ENCODE results near the gene D2HGDH. TPM values are rescaled to one million over a fixed set of nuclear protein-coding genes. Genes with fewer than 3 reads are reported as not detected.
A peak's percentile ranks its signal among the peaks of the same experiment; 100 is the strongest.

The D2HGDH gene
- total and polyA plus RNA-seq, 4 donors = 12.2 to 45.3 (median 27.2) TPM

DNA sequence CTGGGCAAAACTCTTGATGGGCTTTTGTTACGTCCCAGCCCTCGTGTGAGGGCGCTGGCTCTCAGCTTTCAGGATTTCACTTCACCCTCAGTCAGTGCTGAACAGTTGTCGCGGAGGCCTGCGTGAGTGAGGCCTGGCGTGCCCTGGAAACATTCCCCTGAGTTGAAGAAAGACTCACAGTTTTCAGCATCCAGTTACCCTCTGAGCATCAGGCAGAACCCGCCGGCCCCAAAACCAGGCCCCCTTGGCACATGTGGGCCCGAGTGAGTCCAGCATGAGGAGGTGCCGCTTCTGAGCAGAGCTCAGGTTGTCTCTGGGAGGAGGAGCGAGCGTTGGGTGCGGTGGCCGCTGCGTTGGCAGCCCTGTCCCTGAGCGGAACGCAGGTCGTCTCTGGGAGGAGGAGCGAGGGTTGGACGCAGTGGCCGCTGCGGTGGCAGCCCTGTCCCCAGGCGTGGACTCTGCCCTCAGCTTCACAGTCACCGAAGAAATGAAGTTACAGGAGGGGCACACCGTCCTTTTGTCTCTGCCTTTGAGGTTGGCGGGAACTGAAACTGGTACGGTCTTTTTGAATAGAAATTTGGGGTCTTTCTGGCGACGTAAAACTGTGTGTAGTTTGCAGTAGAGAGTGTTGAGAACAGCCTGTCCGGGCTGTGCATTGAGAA lies 74.4 kb downstream of the D2HGDH start, which contains the start of gene NEU4:
NEU4 (plus strand) TSS at position 473 of the 662 bp plus-strand sequence. CDS start 5,292 bp downstream, outside the sequence.
- ATAC-seq (ENCODE audit: insufficient read depth, low FRiP score) (no peak), DNase-seq (peak in 2 of 3 donors; percentile 18 to 19)
- Histone ChIP-seq H3K4me1 (ENCODE audit: control insufficient read depth in 5 of 5, insufficient read depth in 5 of 5, low read length in 5 of 5) (peaks cover 0 to 11% (median 3%) of the 10 kb centered on the region in 5 donors), H3K27me3 (ENCODE audit: control insufficient read depth in 3 of 3, insufficient read depth in 3 of 3, low read length in 2 of 3) (peaks cover 0 to 5% (median 0%) of the 10 kb centered on the region in 3 donors), H3K36me3 (ENCODE audit: control insufficient read depth in 4 of 4, insufficient read depth in 4 of 4, low read length in 4 of 4) (no peaks in the 10 kb centered on the region), H3K4me3 (no peak within 1 kb of the TSS), H3K9ac (ENCODE audit: insufficient read depth in 1 of 2, low read length in 2 of 2) (no peak within 1 kb of the TSS), H3K27ac (ENCODE audit: low read depth in 1 of 2, low read length in 1 of 2) (no peak within 1 kb of the TSS), H3K9me3 (ENCODE audit: control insufficient read depth in 4 of 4, insufficient read depth in 3 of 4, low read length in 3 of 4) (no peaks in the 10 kb centered on the region)
- TF ChIP-seq, protein P1, sequence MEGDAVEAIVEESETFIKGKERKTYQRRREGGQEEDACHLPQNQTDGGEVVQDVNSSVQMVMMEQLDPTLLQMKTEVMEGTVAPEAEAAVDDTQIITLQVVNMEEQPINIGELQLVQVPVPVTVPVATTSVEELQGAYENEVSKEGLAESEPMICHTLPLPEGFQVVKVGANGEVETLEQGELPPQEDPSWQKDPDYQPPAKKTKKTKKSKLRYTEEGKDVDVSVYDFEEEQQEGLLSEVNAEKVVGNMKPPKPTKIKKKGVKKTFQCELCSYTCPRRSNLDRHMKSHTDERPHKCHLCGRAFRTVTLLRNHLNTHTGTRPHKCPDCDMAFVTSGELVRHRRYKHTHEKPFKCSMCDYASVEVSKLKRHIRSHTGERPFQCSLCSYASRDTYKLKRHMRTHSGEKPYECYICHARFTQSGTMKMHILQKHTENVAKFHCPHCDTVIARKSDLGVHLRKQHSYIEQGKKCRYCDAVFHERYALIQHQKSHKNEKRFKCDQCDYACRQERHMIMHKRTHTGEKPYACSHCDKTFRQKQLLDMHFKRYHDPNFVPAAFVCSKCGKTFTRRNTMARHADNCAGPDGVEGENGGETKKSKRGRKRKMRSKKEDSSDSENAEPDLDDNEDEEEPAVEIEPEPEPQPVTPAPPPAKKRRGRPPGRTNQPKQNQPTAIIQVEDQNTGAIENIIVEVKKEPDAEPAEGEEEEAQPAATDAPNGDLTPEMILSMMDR (IDR thresholded peaks at IDR 0.05; ENCODE audit: control extremely low read depth, extremely low read depth) = no peak
- 86 to 90% methylated on average over 31 of the region's 31 CpGs for WGBS, 2 donors

DNA sequence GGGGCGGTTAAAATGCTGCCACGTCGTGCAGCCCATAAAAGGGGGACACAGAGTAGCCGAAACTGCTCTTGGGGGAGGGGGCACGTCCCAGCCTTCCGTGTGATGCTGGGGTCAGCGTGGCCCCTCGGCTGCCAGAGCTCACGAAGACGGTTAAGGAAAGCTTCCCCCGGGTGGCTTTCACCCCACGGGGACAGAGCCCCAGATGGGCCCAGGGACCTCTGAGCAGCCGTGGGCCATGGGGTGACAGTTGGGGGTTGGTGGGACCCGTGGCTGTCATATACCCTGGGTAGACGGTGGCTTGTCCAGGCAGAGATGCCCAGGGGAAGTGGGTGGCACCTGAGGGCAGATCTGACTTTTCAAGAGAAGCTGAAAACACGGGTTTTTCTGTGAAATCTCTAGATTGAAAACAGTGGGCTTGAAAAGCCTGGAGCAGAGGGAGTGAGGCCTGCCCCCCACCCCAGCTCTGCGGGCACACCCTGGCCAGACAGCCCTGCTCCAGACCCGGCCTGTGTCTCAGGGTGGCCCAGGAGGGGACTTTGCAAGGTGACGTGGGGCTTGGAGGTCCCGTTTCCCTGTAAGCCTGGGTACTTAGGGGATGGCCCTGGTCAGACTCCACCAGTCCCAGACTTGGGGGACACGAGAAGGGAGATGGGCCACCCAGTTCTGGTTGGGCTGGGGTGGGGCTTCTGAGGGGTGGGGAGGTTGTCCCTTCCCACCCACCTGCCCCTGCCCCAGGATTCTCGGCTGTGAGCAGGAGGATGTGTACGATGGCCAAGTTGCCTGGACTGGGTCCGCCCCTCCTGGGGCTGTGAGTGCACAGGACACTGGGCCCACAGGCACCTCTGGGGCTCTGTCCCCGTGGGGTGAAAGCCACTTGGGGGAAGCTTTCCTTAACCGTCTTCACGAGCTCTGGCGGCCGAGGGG lies 75.2 kb downstream of the D2HGDH start:
- no peak for ATAC-seq (ENCODE audit: insufficient read depth, low FRiP score)

DNA sequence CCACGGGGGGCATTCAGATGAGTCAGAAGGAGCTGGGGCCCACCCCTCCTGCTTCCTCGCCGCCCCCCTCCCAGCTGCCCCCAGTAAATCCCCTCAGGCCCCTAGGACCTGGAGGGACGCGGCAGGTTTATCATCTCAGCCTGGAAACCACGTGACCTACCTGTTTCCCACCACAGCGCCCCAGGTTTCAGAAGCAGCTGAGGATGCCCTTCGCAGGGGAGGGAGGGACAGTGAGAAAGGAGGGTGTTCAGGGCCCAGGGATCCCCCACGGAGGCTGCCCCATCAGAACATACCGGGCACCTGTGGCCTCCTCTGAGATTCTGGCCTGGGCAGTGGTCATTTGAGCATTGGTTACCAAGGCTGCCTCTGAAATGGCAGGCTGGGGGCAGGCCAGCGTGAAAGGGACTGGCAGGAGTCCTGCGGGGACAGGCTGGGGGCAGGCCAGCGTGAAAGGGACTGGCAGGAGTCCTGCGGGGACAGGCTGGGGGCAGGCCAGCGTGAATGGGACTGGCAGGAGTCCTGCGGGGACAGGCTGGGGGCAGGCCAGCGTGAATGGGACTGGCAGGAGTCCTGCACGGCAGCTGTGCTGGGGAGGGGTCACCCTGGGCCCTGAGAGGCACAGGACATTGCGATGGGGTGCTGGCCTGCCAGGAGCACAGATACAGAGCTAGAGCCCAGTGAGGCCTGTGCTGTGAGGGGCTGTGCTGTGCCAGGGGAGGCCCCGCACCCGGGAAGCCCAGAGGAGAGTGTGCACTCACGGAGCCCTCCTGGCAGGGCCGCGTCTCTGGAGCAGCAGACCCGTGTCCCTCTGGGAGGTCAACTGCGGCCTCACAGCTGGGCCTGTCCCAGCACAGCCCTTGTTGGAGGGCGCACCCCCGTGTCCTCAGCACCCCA lies 76.1 kb downstream of the D2HGDH start:
- H3K27ac ChIP-seq (ENCODE audit: low read depth in 1 of 2, low read length in 1 of 2) = no peak overlapping the region
- no peaks in the 10 kb centered on the region for H3K27me3 ChIP-seq (ENCODE audit: control insufficient read depth in 3 of 3, insufficient read depth in 3 of 3, low read length in 2 of 3)
- H3K4me3 ChIP-seq = no peak overlapping the region
- DNase-seq (peak in 1 of 3 donors; percentile 11), ATAC-seq (ENCODE audit: insufficient read depth, low FRiP score) (no peak)
- no peak overlapping the region for H3K9ac ChIP-seq (ENCODE audit: insufficient read depth in 1 of 2, low read length in 2 of 2)
- H3K9me3 ChIP-seq (ENCODE audit: control insufficient read depth in 4 of 4, insufficient read depth in 3 of 4, low read length in 3 of 4) = no peaks in the 10 kb centered on the region
- WGBS, 2 donors = 75 to 80% methylated on average over 24 to 28 of the region's 28 CpGs
- H3K36me3 ChIP-seq (ENCODE audit: control insufficient read depth in 4 of 4, insufficient read depth in 4 of 4, low read length in 4 of 4) = no peaks in the 10 kb centered on the region
- TF ChIP-seq, protein P1 (IDR thresholded peaks at IDR 0.05; ENCODE audit: control extremely low read depth, extremely low read depth) = no peak
- H3K4me1 ChIP-seq (ENCODE audit: control insufficient read depth in 5 of 5, insufficient read depth in 5 of 5, low read length in 5 of 5) = no peaks in the 10 kb centered on the region

More for the DNA sequence above, 75.2 kb downstream of the D2HGDH start:
- Histone ChIP-seq H3K27me3 (ENCODE audit: control insufficient read depth in 3 of 3, insufficient read depth in 3 of 3, low read length in 2 of 3) (no peaks in the 10 kb centered on the region), H3K9me3 (ENCODE audit: control insufficient read depth in 4 of 4, insufficient read depth in 3 of 4, low read length in 3 of 4) (no peaks in the 10 kb centered on the region), H3K36me3 (ENCODE audit: control insufficient read depth in 4 of 4, insufficient read depth in 4 of 4, low read length in 4 of 4) (no peaks in the 10 kb centered on the region), H3K9ac (ENCODE audit: insufficient read depth in 1 of 2, low read length in 2 of 2) (no peak overlapping the region), H3K4me1 (ENCODE audit: control insufficient read depth in 5 of 5, insufficient read depth in 5 of 5, low read length in 5 of 5) (peaks cover 0 to 3% (median 3%) of the 10 kb centered on the region in 5 donors), H3K27ac (ENCODE audit: low read depth in 1 of 2, low read length in 1 of 2) (no peak overlapping the region), H3K4me3 (no peak overlapping the region)
- TF ChIP-seq, protein P1 (IDR thresholded peaks at IDR 0.05; ENCODE audit: control extremely low read depth, extremely low read depth) = no peak
- WGBS, 2 donors = 80 to 83% methylated on average over 29 of the region's 29 CpGs
- peak in 1 of 3 donors; percentile 11 for DNase-seq

Measured in lung (tissue), 12 donors.